ENCODE data around the gene CBFB. TPM values are rescaled to one million over a fixed set of nuclear protein-coding genes. Genes with fewer than 3 reads are reported as not detected.

The CBFB gene
- total and polyA plus RNA-seq, 2 of the 13 experiments (the other 11 are each of a cell fraction or from before 2014, with no cell fraction given): 22.1 to 70.8 TPM

DNA sequence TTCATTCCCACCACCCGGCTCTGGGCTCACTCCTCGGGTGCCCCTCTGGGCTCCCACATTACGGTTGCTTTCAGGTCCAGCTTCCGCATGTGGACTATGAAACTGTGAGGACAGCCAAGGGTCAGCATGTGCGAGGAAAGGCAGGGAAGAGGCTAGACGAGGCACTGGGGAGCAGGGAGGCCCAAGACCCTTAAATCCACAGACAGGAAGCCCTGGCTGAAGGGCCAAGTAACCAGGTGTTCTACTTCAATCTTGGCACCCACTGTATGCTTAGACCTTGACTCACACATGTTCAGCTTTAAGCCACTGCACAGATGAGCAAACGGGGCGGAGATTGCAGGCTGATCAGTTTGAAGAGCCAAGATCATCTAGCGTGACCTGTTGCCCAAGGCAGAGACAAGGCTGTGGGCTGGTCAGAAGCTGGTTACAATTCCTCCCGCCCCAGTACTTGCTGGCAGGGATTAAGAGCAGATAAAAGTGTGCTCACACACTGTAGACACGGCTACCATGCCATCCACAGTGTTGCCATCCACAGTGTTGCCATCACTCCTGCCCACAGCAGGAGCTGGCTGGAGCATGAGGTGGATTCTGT is 40.7 kb upstream of the CBFB start, which contains the start of gene CES4A (continued):
- TF ChIP-seq, protein P1, sequence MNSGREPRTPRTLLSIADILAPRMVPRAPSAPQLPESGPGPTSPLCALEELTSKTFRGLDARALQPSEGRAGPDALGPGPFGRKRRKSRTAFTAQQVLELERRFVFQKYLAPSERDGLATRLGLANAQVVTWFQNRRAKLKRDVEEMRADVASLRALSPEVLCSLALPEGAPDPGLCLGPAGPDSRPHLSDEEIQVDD (CRISPR knock-in tag; IDR thresholded peaks at IDR 0.05; ENCODE audit: borderline replicate concordance): 0 out of 2 replicates have a peak, but pooled peaks have one; percentile 37
- TF ChIP-seq NCOA5 (CRISPR knock-in tag; IDR thresholded peaks at IDR 0.05): no peak
- TF ChIP-seq, protein P2, sequence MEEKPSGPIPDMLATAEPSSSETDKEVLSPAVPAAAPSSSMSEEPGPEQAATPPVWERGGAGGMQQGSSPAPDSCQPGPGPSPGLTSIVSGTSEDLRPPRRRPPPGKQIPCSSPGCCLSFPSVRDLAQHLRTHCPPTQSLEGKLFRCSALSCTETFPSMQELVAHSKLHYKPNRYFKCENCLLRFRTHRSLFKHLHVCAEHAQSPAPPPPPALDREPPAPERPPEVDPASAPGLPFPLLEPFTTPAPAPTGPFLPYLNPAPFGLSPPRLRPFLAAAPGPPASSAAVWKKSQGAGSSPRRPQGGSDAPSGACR (CRISPR knock-in tag; IDR thresholded peaks at IDR 0.05): 0 out of 2 replicates have a peak, but pooled peaks have one; percentile 64
- peak; percentile 87 for TF ChIP-seq FOXC1 (CRISPR knock-in tag; IDR thresholded peaks at IDR 0.05; ENCODE audit: borderline replicate concordance)
- TF ChIP-seq ZFP36L2 (CRISPR knock-in tag; IDR thresholded peaks at IDR 0.05): no peak
- TF ChIP-seq STAT5B (CRISPR knock-in tag; IDR thresholded peaks at IDR 0.05): no peak
- no peak for TF ChIP-seq ZNF136 (CRISPR knock-in tag; IDR thresholded peaks at IDR 0.05; ENCODE audit: low read depth)
- no peak for TF ChIP-seq PAWR (CRISPR knock-in tag; IDR thresholded peaks at IDR 0.05; ENCODE audit: borderline replicate concordance)
- 0 out of 2 replicates have a peak, but pooled peaks have one; percentile 26 for TF ChIP-seq HDAC2 (CRISPR knock-in tag; IDR thresholded peaks at IDR 0.05)
- TF ChIP-seq, protein P3, sequence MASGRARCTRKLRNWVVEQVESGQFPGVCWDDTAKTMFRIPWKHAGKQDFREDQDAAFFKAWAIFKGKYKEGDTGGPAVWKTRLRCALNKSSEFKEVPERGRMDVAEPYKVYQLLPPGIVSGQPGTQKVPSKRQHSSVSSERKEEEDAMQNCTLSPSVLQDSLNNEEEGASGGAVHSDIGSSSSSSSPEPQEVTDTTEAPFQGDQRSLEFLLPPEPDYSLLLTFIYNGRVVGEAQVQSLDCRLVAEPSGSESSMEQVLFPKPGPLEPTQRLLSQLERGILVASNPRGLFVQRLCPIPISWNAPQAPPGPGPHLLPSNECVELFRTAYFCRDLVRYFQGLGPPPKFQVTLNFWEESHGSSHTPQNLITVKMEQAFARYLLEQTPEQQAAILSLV (CRISPR knock-in tag; IDR thresholded peaks at IDR 0.05; ENCODE audit: borderline replicate concordance): 0 out of 2 replicates have a peak, but pooled peaks have one; percentile 20
- TF ChIP-seq, protein P4, sequence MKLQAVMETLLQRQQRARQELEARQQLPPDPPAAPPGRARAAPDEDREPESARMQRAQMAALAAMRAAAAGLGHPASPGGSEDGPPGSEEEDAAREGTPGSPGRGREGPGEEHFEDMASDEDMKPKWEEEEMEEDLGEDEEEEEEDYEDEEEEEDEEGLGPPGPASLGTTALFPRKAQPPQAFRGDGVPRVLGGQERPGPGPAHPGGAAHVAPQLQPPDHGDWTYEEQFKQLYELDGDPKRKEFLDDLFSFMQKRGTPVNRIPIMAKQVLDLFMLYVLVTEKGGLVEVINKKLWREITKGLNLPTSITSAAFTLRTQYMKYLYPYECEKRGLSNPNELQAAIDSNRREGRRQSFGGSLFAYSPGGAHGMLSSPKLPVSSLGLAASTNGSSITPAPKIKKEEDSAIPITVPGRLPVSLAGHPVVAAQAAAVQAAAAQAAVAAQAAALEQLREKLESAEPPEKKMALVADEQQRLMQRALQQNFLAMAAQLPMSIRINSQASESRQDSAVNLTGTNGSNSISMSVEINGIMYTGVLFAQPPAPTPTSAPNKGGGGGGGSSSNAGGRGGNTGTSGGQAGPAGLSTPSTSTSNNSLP (IDR thresholded peaks at IDR 0.05; ENCODE audit: low read depth, low read length): no peak
- no peak for TF ChIP-seq ZNF709 (CRISPR knock-in tag; IDR thresholded peaks at IDR 0.05)
- peak; percentile 56; the same call in 1 of the 2 replicates for TF ChIP-seq SAP130 (CRISPR knock-in tag; IDR thresholded peaks at IDR 0.05; ENCODE audit: low read depth)
- TF ChIP-seq CBX5 (CRISPR knock-in tag; IDR thresholded peaks at IDR 0.05; ENCODE audit: borderline replicate concordance): no peak; the same call in 1 of the 2 replicates
- no peak for TF ChIP-seq HMG20A (CRISPR knock-in tag; IDR thresholded peaks at IDR 0.05; ENCODE audit: borderline replicate concordance)
- no peak for TF ChIP-seq WIZ (CRISPR knock-in tag; IDR thresholded peaks at IDR 0.05)
- TF ChIP-seq ZMYM3 (CRISPR knock-in tag; IDR thresholded peaks at IDR 0.05): peak; percentile 51
- TF ChIP-seq ZFP90 (CRISPR knock-in tag; IDR thresholded peaks at IDR 0.05; ENCODE audit: borderline replicate concordance): 0 out of 2 replicates have a peak, but pooled peaks have one; percentile 57
- TF ChIP-seq TOE1 (CRISPR knock-in tag; IDR thresholded peaks at IDR 0.05): no peak
- TF ChIP-seq, protein P5, sequence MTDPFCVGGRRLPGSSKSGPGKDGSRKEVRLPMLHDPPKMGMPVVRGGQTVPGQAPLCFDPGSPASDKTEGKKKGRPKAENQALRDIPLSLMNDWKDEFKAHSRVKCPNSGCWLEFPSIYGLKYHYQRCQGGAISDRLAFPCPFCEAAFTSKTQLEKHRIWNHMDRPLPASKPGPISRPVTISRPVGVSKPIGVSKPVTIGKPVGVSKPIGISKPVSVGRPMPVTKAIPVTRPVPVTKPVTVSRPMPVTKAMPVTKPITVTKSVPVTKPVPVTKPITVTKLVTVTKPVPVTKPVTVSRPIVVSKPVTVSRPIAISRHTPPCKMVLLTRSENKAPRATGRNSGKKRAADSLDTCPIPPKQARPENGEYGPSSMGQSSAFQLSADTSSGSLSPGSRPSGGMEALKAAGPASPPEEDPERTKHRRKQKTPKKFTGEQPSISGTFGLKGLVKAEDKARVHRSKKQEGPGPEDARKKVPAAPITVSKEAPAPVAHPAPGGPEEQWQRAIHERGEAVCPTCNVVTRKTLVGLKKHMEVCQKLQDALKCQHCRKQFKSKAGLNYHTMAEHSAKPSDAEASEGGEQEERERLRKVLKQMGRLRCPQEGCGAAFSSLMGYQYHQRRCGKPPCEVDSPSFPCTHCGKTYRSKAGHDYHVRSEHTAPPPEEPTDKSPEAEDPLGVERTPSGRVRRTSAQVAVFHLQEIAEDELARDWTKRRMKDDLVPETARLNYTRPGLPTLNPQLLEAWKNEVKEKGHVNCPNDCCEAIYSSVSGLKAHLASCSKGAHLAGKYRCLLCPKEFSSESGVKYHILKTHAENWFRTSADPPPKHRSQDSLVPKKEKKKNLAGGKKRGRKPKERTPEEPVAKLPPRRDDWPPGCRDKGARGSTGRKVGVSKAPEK (CRISPR knock-in tag; IDR thresholded peaks at IDR 0.05; ENCODE audit: borderline replicate concordance): 0 out of 2 replicates have a peak, but pooled peaks have one; percentile 82
- TF ChIP-seq KDM4B (CRISPR knock-in tag; IDR thresholded peaks at IDR 0.05): no peak
